ENCODE results near the gene CFAP54.

GRCh38 chr12:96445691-96446583 lies 43.4 kb upstream of the CFAP54 start:
- TF ChIP-seq CTCF (tag by site-specific recombination; IDR thresholded peaks at IDR 0.05) (no peak), TCF7L2 (IDR thresholded peaks at IDR 0.05; ENCODE audit: borderline replicate concordance, low read depth, low read length) (no peak), ZNF274 (IDR thresholded peaks at IDR 0.05; ENCODE audit: low read length) (no peak), ZNF274 (tag by site-specific recombination; IDR thresholded peaks at IDR 0.05; ENCODE audit: borderline replicate concordance) (no peak), FEZF1 (tag by site-specific recombination; IDR thresholded peaks at IDR 0.05) (no peak), ZNF549 (tag by site-specific recombination; IDR thresholded peaks at IDR 0.05) (no peak), ELK4 (IDR thresholded peaks at IDR 0.05; ENCODE audit: borderline replicate concordance, low read depth, low read length) (no peak), SETDB1 (IDR thresholded peaks at IDR 0.05; ENCODE audit: insufficient read length, low read length) (no peak), ZBTB21 (tag by site-specific recombination; IDR thresholded peaks at IDR 0.05) (no peak), ZNF239 (tag by site-specific recombination; IDR thresholded peaks at IDR 0.05) (no peak), ZNF654 (tag by site-specific recombination; IDR thresholded peaks at IDR 0.05; ENCODE audit: low read depth) (no peak), KLF16 (tag by site-specific recombination; IDR thresholded peaks at IDR 0.05) (no peak), REST (tag by site-specific recombination; IDR thresholded peaks at IDR 0.05) (no peak), ZBTB10 (tag by site-specific recombination; IDR thresholded peaks at IDR 0.05) (no peak)
